PC-3 (cell line): Measurements from ENCODE around the gene PSMD3. TPM values are rescaled to one million over a fixed set of nuclear protein-coding genes. Genes with fewer than 3 reads are reported as not detected.
"Not testable (repeated sequence)": the region's sequence is repeated elsewhere in the genome, so short reads cannot be mapped to it uniquely, and the experiment has no call there.

ENCODE experiments used
- ATAC-seq: fragments of 200-7000 bp; cut with Tn5 transposase; 2 replicates; pipeline ENCODE4 v1.9.1; 2020; ENCODE audit warnings: mild to moderate bottlenecking, moderate library complexity
- BruUV-seq: library from RNA; stranded (reverse); fragments of 400-500 nt; replicated peaks from 2 replicates; lab custom pipeline; 2021; lab: Mats Ljungman, UMichigan
- CTCF ChIA-PET: fragments of 300-600 bp; sonication (Branson Sonifier 250); formaldehyde crosslinking; loops from one replicate; lab custom pipeline; 2022; ENCODE audit warnings: antibody characterized with exemption; lab: Charles Lee
- POLR2A ChIA-PET: fragments of 300-600 bp; sonication (Branson Sonifier 250); formaldehyde crosslinking; loops from one replicate; lab custom pipeline; 2022; ENCODE audit warnings: antibody characterized with exemption; ENCODE audit not compliant: unreplicated experiment; lab: Charles Lee
- DNase-seq: peaks from one replicate; pipeline ENCODE4 v3.0.0-alpha.2; 2015
- H2AFZ ChIP-seq: fragments of 300-600 bp; sonication (generic); 2 replicates; pipeline ENCODE4 v1.6.0; 2016; ENCODE audit warnings: antibody characterized with exemption, low read length
- H3F3A ChIP-seq: fragments of 300-600 bp; sonication (generic); one replicate; pipeline ENCODE4 v1.6.0; 2017; ENCODE audit warnings: antibody characterized with exemption, low read length, control low read depth, mild to moderate bottlenecking; ENCODE audit not compliant: unreplicated experiment
- H3K27ac ChIP-seq: fragments of 300-600 bp; sonication (generic); 2 replicates; pipeline ENCODE4 v1.5.1; 2016; ENCODE audit warnings: mild to moderate bottlenecking, low read length
- H3K27me3 ChIP-seq: fragments of 300-600 bp; sonication (generic); 2 replicates; pipeline ENCODE4 v1.6.1; 2016; ENCODE audit warnings: low read length, mixed read lengths
- H3K36me3 ChIP-seq: fragments of 300-600 bp; sonication (generic); 2 replicates; pipeline ENCODE4 v1.6.1; 2016; ENCODE audit warnings: low read depth, mixed run types, low read length, mixed read lengths
- H3K4me1 ChIP-seq: fragments of 300-600 bp; sonication (generic); 2 replicates; pipeline ENCODE4 v1.5.1; 2016; ENCODE audit warnings: low read length; ENCODE audit not compliant: insufficient read depth
- H3K4me2 ChIP-seq: fragments of 300-600 bp; sonication (generic); 2 replicates; pipeline ENCODE4 v1.6.0; 2016; ENCODE audit warnings: low read length
- H3K4me3 ChIP-seq: fragments of 300-600 bp; sonication (generic); 2 replicates; pipeline ENCODE4 v1.5.1; 2016; ENCODE audit warnings: mild to moderate bottlenecking, low read length, mixed read lengths
- H3K79me2 ChIP-seq: fragments of 300-600 bp; sonication (generic); 2 replicates; pipeline ENCODE4 v1.6.1; 2017; ENCODE audit warnings: low read length, mixed read lengths
- H3K9ac ChIP-seq: fragments of 300-600 bp; sonication (generic); 2 replicates; pipeline ENCODE4 v1.6.0; 2016; ENCODE audit warnings: mild to moderate bottlenecking, low read length
- H3K9me2 ChIP-seq: fragments of 300-600 bp; sonication (generic); replicated peaks from 2 replicates; pipeline ENCODE4 v1.6.1; 2016; ENCODE audit warnings: mixed run types, low read length, mixed read lengths
- H3K9me3 ChIP-seq: fragments of 300-600 bp; sonication (generic); 2 replicates; pipeline ENCODE4 v1.6.1; 2016; ENCODE audit warnings: low read length, mixed read lengths
- H4K20me1 ChIP-seq: fragments of 300-600 bp; sonication (generic); 2 replicates; pipeline ENCODE4 v1.6.1; 2016; ENCODE audit warnings: low read length, mixed read lengths
- CTCF ChIP-seq: fragments of 300-600 bp; sonication (generic); conservative IDR thresholded peaks from 2 replicates; pipeline ENCODE4 v1.5.1; 2017; ENCODE audit warnings: antibody characterized with exemption, low read depth, mild to moderate bottlenecking, low read length
- EZH2 ChIP-seq: fragments of 300-600 bp; sonication (generic); IDR thresholded peaks from one replicate; pipeline ENCODE4 v1.6.1; 2017; ENCODE audit warnings: antibody characterized with exemption, mild to moderate bottlenecking, low read length; ENCODE audit not compliant: unreplicated experiment
- EZH2phosphoT487 ChIP-seq: fragments of 300-600 bp; sonication (generic); IDR thresholded peaks from 2 replicates; pipeline ENCODE4 v1.6.1; 2018; ENCODE audit warnings: mild to moderate bottlenecking, antibody characterized with exemption, low read length, borderline replicate concordance
- intact Hi-C: fragments of 100-400 bp; cut with micrococcal nuclease; formaldehyde crosslinking; loops from 2 replicates; pipeline ENCODE4 v1.9.0; 2023
- total RNA-seq: library from RNA; depleted of rRNA; stranded (reverse); fragments of >200 nt; gene quantifications from 2 replicates; pipeline ENCODE4 v1.2.3, GENCODE V29; 2014

PSMD3 gene
- total RNA-seq, 1 experiment from 2014 or later, result 267 TPM

GRCh38 chr17:39943702-39944392 lies 36.8 kb upstream of the PSMD3 start:
- DNase-seq (no peak), ATAC-seq (no peak)
- Histone ChIP-seq H3K27me3 (no peaks in the 10 kb centered on the region), H3K79me2 (no peaks in the 10 kb centered on the region), H3K9me3 (no peaks in the 10 kb centered on the region), H3K4me2 (no peak overlapping the region), H3K9ac (no peak overlapping the region), H3K9me2 (no peaks in the 10 kb centered on the region), H3K27ac (no peak overlapping the region), H4K20me1 (no peaks in the 10 kb centered on the region), H2AFZ (no peak overlapping the region), H3K4me3 (no peak overlapping the region), H3F3A (no peaks in the 10 kb centered on the region), H3K4me1 (0 out of 2 replicates have a peak, but pooled peaks cover 8% of the 10 kb centered on the region), H3K36me3 (no peaks in the 10 kb centered on the region)
- ChIA-PET CTCF (no interaction called here), POLR2A (interaction anchor here (0.6 kb wide), 1 partner anchor 169 kb away, joined by 13 read pairs; no protein-coding TSS in a partner anchor)
- intact Hi-C loops, result no loop called here
- TF ChIP-seq CTCF (no peak), EZH2 (no peak), EZH2phosphoT487 (no peak)
- no TSS peak for BruUV-seq

- BruUV-seq, result no TSS peak
- H3K9me2 ChIP-seq, result no peaks in the 10 kb centered on the region
- ChIA-PET CTCF (no interaction called here), POLR2A (interaction anchor here (0.6 kb wide), 1 partner anchor 170 kb away, joined by 13 read pairs; no protein-coding TSS in a partner anchor)
- H3K27ac ChIP-seq, result no peak overlapping the region
- intact Hi-C loops, result no loop called here
- H3K9me3 ChIP-seq, result no peaks in the 10 kb centered on the region
- H4K20me1 ChIP-seq, result no peaks in the 10 kb centered on the region
- no peak overlapping the region for H3K9ac ChIP-seq
- 0 out of 2 replicates have a peak, but pooled peaks cover 6% of the 10 kb centered on the region for H3K4me1 ChIP-seq
- H3K4me3 ChIP-seq, result no peak overlapping the region
- no peaks in the 10 kb centered on the region for H3F3A ChIP-seq
- H2AFZ ChIP-seq, result no peak overlapping the region
- no peaks in the 10 kb centered on the region for H3K36me3 ChIP-seq
- TF ChIP-seq EZH2, result no peak
- no peak for TF ChIP-seq CTCF
- no peak for TF ChIP-seq EZH2phosphoT487
- DNase-seq (no peak), ATAC-seq (no peak)
- H3K79me2 ChIP-seq, result no peaks in the 10 kb centered on the region
- H3K27me3 ChIP-seq, result no peaks in the 10 kb centered on the region
- H3K4me2 ChIP-seq, result no peak overlapping the region
Measured at GRCh38 chr17:39944393-39944711, 36.3 kb upstream of the PSMD3 start.

GRCh38 chr17:39946551-39947330 lies 33.9 kb upstream of the PSMD3 start:
- POLR2A ChIA-PET, result no interaction called here
- DNase-seq, result no peak
- Histone ChIP-seq H4K20me1 (no peaks in the 10 kb centered on the region), H3K9ac (no peak overlapping the region), H3K4me2 (no peak overlapping the region), H3K4me3 (no peak overlapping the region), H3K36me3 (no peaks in the 10 kb centered on the region), H3K27me3 (no peaks in the 10 kb centered on the region), H3F3A (no peaks in the 10 kb centered on the region), H3K9me2 (no peaks in the 10 kb centered on the region), H3K27ac (no peak overlapping the region), H3K79me2 (no peaks in the 10 kb centered on the region), H3K4me1 (no peaks in the 10 kb centered on the region), H3K9me3 (no peaks in the 10 kb centered on the region), H2AFZ (no peak overlapping the region)
- no TSS peak for BruUV-seq
- no peak for TF ChIP-seq CTCF
- TF ChIP-seq EZH2, result no peak
- TF ChIP-seq EZH2phosphoT487, result no peak
- CTCF ChIA-PET, result no interaction called here
- ATAC-seq, result no peak
- intact Hi-C loops, result no loop called here

GRCh38 chr17:39948489-39948828 lies 32.1 kb upstream of the PSMD3 start:
- H3K9me2 ChIP-seq, POLR2A ChIA-PET, H3K9ac ChIP-seq, intact Hi-C loops, H3K4me1 ChIP-seq, ATAC-seq, DNase-seq, H3K27me3 ChIP-seq, H3K36me3 ChIP-seq, H4K20me1 ChIP-seq, H3F3A ChIP-seq, CTCF ChIA-PET, H3K4me3 ChIP-seq, H3K79me2 ChIP-seq, BruUV-seq, H3K9me3 ChIP-seq, H2AFZ ChIP-seq, H3K4me2 ChIP-seq, H3K27ac ChIP-seq: not testable (repeated sequence)
